ENCODE data around the gene CSTF2. TPM values are rescaled to one million over a fixed set of nuclear protein-coding genes. Genes with fewer than 3 reads are reported as not detected.
"Not testable (repeated sequence)": the region's sequence is repeated elsewhere in the genome, so short reads cannot be mapped to it uniquely, and the experiment has no call there.

CSTF2 gene
- 14.5 and 16.0 TPM in 2 replicates for total RNA-seq

- peak; percentile 81 for DNase-seq (ENCODE audit: low read depth)
- H3K4me3 ChIP-seq (ENCODE audit: low read depth, low read length) = peak within 1 kb of the TSS; percentile 82
- no peak for TF ChIP-seq CTCF (IDR thresholded peaks at IDR 0.05; ENCODE audit: insufficient read depth, low read depth, low read length)
These were observed at the start of gene CSTF2 for GRCh38 chrX:100819837-100820666. Gene CSTF2, plus strand, starts transcription at chrX:100820391. Its CDS starts 26 bp downstream, at chrX:100820417.

- DNase-seq (ENCODE audit: low read depth); H3K4me3 ChIP-seq (ENCODE audit: low read depth, low read length): not testable (repeated sequence)
These were observed 23.8 kb upstream of the CSTF2 start for GRCh38 chrX:100796371-100796770.

- no peak for DNase-seq (ENCODE audit: low read depth)
- TF ChIP-seq CTCF (IDR thresholded peaks at IDR 0.05; ENCODE audit: insufficient read depth, low read depth, low read length) = no peak
- H3K4me3 ChIP-seq (ENCODE audit: low read depth, low read length) = no peak overlapping the region
These were observed 22.8 kb upstream of the CSTF2 start for GRCh38 chrX:100797359-100797758.

- no peak overlapping the region for H3K4me3 ChIP-seq (ENCODE audit: low read depth, low read length)
- no peak for DNase-seq (ENCODE audit: low read depth)
- TF ChIP-seq CTCF (IDR thresholded peaks at IDR 0.05; ENCODE audit: insufficient read depth, low read depth, low read length) = no peak
These were observed 21.5 kb upstream of the CSTF2 start for GRCh38 chrX:100798484-100799214.

GRCh38 chrX:100802843-100803242, 17.3 kb upstream of the CSTF2 start:
- H3K4me3 ChIP-seq (ENCODE audit: low read depth, low read length) = no peak overlapping the region
- no peak for TF ChIP-seq CTCF (IDR thresholded peaks at IDR 0.05; ENCODE audit: insufficient read depth, low read depth, low read length)
- DNase-seq (ENCODE audit: low read depth) = no peak

GRCh38 chrX:100804780-100805179, 15.4 kb upstream of the CSTF2 start:
- no peak for DNase-seq (ENCODE audit: low read depth)
- no peak overlapping the region for H3K4me3 ChIP-seq (ENCODE audit: low read depth, low read length)
- TF ChIP-seq CTCF (IDR thresholded peaks at IDR 0.05; ENCODE audit: insufficient read depth, low read depth, low read length) = no peak

GRCh38 chrX:100808265-100808664, 11.9 kb upstream of the CSTF2 start:
- DNase-seq (ENCODE audit: low read depth); H3K4me3 ChIP-seq (ENCODE audit: low read depth, low read length): not testable (repeated sequence)

Measured in fibroblast of villous mesenchyme (primary cell).